Astrocyte (in vitro differentiated cells and primary cell): ENCODE results near the gene LTBP3. TPM values are rescaled to one million over a fixed set of nuclear protein-coding genes. Genes with fewer than 3 reads are reported as not detected.

Experiments
- DNase-seq: peaks from one replicate; pipeline ENCODE4 v3.0.0-alpha.2; 2010; ENCODE audit warnings: low read depth
- FAIRE-seq: peaks from 2 replicates; lab custom pipeline; 2011; peaks lifted over from hg19 to GRCh38; lab: Jason Lieb, UNC
- H2AFZ ChIP-seq: 2 replicates; pipeline ENCODE4 v1.6.0; 2012; ENCODE audit warnings: low read depth, low read length, inconsistent platforms
- H3K27ac ChIP-seq: 2 replicates; pipeline ENCODE4 v1.5.1; 2011; ENCODE audit warnings: low read depth, low read length, inconsistent platforms
- H3K27me3 ChIP-seq: 2 replicates; pipeline ENCODE4 v1.6.0; 2011; ENCODE audit warnings: low read length, inconsistent platforms; ENCODE audit not compliant: insufficient read depth
- H3K36me3 ChIP-seq: 2 replicates; pipeline ENCODE4 v1.5.1; 2011; ENCODE audit warnings: low read length, inconsistent platforms; ENCODE audit not compliant: insufficient read depth
- H3K4me1 ChIP-seq: 2 replicates; pipeline ENCODE4 v1.5.1; 2011; ENCODE audit warnings: low read length, inconsistent platforms; ENCODE audit not compliant: insufficient read depth
- H3K4me2 ChIP-seq: 2 replicates; pipeline ENCODE4 v1.6.0; 2012; ENCODE audit warnings: low read length, inconsistent platforms
- H3K4me3 ChIP-seq: 2 replicates; pipeline ENCODE4 v1.5.1; 2011; ENCODE audit warnings: low read depth, mild to moderate bottlenecking, low read length, inconsistent platforms; ENCODE audit not compliant: insufficient read depth
- H3K79me2 ChIP-seq: 2 replicates; pipeline ENCODE4 v1.6.0; 2012; ENCODE audit warnings: mild to moderate bottlenecking, low read length, inconsistent platforms; ENCODE audit not compliant: insufficient read depth
- H3K9ac ChIP-seq: 2 replicates; pipeline ENCODE4 v1.6.0; 2012; ENCODE audit warnings: mild to moderate bottlenecking, low read length, inconsistent platforms
- H3K9me3 ChIP-seq: 2 replicates; pipeline ENCODE4 v1.5.1; 2012; ENCODE audit warnings: low read depth, mild to moderate bottlenecking, low read length, inconsistent platforms; ENCODE audit not compliant: insufficient read depth
- H4K20me1 ChIP-seq: 2 replicates; pipeline ENCODE4 v1.6.0; 2012; ENCODE audit warnings: low read length, inconsistent platforms; ENCODE audit not compliant: insufficient read depth
- H3K27ac Mint-ChIP-seq: one replicate; pipeline ENCODE4 v1.8.0; 2021; ENCODE audit warnings: mild to moderate bottlenecking, mixed read lengths; ENCODE audit not compliant: unreplicated experiment
- H3K27me3 Mint-ChIP-seq: one replicate; pipeline ENCODE4 v1.8.0; 2021; ENCODE audit warnings: low read depth, mixed read lengths; ENCODE audit not compliant: unreplicated experiment
- H3K36me3 Mint-ChIP-seq: one replicate; pipeline ENCODE4 v1.8.0; 2021; ENCODE audit warnings: low read depth, mixed read lengths; ENCODE audit not compliant: unreplicated experiment
- H3K4me1 Mint-ChIP-seq: one replicate; pipeline ENCODE4 v1.8.0; 2021; ENCODE audit warnings: low read depth, mixed read lengths; ENCODE audit not compliant: unreplicated experiment
- H3K4me3 Mint-ChIP-seq: one replicate; pipeline ENCODE4 v1.8.0; 2021; ENCODE audit warnings: mild to moderate bottlenecking, moderate library complexity, mixed read lengths; ENCODE audit not compliant: unreplicated experiment
- H3K9me3 Mint-ChIP-seq: one replicate; pipeline ENCODE4 v1.8.0; 2021; ENCODE audit warnings: mild to moderate bottlenecking, mixed read lengths; ENCODE audit not compliant: unreplicated experiment
- EZH2 ChIP-seq: IDR thresholded peaks from 2 replicates; pipeline ENCODE4 v1.6.1; 2012; ENCODE audit warnings: mild to moderate bottlenecking, low read length, inconsistent platforms; ENCODE audit not compliant: insufficient read depth
- total RNA-seq: library from RNA; stranded (reverse); gene quantifications from 2 replicates; pipeline ENCODE4 v1.2.1, GENCODE V29; 2021
- TF ChIP-seq, protein P1 (sequence below): IDR thresholded peaks from 2 replicates; pipeline ENCODE4 v1.5.1; 2011; ENCODE audit warnings: low read depth, mild to moderate bottlenecking, inconsistent platforms, low read length, moderate library complexity; ENCODE audit not compliant: insufficient read depth

LTBP3 gene
- total RNA-seq, 1 donor from 2014 or later: 33.2 TPM

DNA sequence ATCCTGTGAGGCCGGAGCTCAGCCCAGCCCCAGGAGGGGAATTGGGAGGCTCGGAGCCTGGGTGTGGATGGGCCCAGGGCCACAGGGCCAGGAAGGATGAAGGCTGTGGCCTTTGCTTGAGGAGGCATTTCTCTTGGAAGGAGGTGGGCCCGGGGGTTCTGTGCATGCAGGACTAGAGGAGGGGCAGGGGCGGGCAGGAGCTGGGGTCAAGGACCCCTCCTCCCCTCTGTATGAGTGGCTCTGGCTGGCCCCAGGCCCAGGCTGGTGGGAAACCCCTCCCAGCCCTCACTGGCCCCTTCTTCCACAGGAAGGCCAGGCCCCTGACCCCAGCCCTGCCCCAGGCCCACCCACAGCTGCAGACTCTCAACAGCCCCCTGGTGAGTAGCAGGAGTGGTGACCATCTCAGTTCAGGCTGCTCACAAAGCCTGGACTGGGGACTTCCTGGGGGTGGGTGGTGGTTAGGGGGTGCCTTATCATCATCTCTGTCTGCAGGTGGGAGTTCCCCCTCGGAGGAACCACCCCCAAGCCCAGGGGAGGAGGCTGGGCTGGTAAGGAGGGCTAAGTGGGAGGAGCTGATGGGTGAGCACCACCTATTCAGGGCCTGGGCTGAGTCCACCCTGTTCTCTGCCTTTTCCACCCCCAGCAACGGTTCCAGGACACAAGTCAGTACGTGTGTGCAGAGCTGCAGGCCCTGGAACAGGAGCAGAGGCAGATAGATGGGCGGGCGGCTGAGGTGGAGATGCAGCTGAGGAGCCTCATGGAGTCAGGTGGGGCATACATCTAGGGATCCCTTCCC is 31.5 kb upstream of the LTBP3 start:
- no peak overlapping the region for H3K27ac ChIP-seq
- Mint-ChIP-seq H3K4me1 (peaks cover 6% of the 10 kb centered on the region), H3K27ac (no peak overlapping the region), H3K9me3 (no peaks in the 10 kb centered on the region), H3K27me3 (peaks cover 18% of the 10 kb centered on the region), H3K4me3 (no peak overlapping the region), H3K36me3 (no peaks in the 10 kb centered on the region)
- no peak overlapping the region for H3K9ac ChIP-seq
- H2AFZ ChIP-seq: no peak overlapping the region
- H3K4me3 ChIP-seq: no peak overlapping the region
- H4K20me1 ChIP-seq: peaks cover 20% of the 10 kb centered on the region
- H3K4me1 ChIP-seq: peaks cover 11% of the 10 kb centered on the region
- no peaks in the 10 kb centered on the region for H3K79me2 ChIP-seq
- H3K27me3 ChIP-seq: no peaks in the 10 kb centered on the region
- H3K9me3 ChIP-seq: no peaks in the 10 kb centered on the region
- H3K36me3 ChIP-seq: no peaks in the 10 kb centered on the region
- no peak for FAIRE-seq
- DNase-seq: no peak
- H3K4me2 ChIP-seq: no peak overlapping the region
- TF ChIP-seq, protein P1, sequence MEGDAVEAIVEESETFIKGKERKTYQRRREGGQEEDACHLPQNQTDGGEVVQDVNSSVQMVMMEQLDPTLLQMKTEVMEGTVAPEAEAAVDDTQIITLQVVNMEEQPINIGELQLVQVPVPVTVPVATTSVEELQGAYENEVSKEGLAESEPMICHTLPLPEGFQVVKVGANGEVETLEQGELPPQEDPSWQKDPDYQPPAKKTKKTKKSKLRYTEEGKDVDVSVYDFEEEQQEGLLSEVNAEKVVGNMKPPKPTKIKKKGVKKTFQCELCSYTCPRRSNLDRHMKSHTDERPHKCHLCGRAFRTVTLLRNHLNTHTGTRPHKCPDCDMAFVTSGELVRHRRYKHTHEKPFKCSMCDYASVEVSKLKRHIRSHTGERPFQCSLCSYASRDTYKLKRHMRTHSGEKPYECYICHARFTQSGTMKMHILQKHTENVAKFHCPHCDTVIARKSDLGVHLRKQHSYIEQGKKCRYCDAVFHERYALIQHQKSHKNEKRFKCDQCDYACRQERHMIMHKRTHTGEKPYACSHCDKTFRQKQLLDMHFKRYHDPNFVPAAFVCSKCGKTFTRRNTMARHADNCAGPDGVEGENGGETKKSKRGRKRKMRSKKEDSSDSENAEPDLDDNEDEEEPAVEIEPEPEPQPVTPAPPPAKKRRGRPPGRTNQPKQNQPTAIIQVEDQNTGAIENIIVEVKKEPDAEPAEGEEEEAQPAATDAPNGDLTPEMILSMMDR: no peak
- no peak for TF ChIP-seq EZH2

DNA sequence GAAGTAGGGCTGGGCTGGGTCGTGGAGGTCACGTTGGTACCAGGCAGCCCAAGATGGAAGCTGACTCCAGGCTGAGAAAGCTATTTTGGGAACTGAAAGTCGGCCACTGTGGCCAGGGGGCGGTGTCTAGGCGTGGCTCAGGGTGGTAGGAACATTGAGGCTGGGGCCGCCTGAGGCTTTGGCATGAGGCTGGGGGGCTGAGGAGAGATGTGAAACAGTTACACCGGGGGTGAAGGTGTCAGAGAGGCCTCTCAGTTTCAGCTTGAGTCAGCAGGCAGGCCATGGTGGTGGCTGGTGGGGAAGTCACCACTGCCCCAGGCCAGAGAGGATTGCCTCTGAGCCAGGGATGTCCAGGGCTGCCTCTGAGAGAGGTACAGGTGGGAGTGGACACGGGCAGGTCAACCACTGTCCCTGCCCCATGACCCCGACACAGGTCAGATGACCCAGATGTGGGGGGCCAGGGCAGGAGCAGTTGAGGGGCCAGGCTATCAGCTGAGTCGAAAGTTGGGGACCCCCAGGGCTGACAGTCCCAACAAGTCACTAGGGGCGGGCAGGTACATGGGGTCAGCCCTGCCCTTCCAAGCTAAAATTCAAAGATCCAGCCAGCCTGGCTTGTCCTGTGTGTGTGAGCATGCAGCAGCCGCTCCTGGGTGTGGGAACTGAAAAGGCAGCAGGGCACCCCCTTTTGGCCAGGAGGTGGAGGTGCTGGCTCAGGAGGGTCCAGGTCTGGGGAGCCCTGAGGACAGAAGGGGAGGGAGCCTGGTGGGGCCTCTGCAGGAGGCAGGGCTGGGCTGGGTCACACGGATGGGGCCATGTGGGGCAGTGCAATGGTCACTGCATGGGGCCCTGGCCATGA is 30.3 kb upstream of the LTBP3 start:
- Histone ChIP-seq H2AFZ (no peak overlapping the region), H3K79me2 (no peaks in the 10 kb centered on the region), H3K4me3 (no peak overlapping the region), H3K4me2 (no peak overlapping the region), H3K4me1 (peaks cover 11% of the 10 kb centered on the region), H3K9me3 (no peaks in the 10 kb centered on the region), H3K27ac (no peak overlapping the region), H4K20me1 (peaks cover 32% of the 10 kb centered on the region), H3K36me3 (no peaks in the 10 kb centered on the region), H3K9ac (no peak overlapping the region), H3K27me3 (peaks cover 5% of the 10 kb centered on the region)
- Mint-ChIP-seq H3K36me3 (no peaks in the 10 kb centered on the region), H3K4me3 (no peak overlapping the region), H3K27ac (no peak overlapping the region), H3K27me3 (peaks cover 28% of the 10 kb centered on the region), H3K9me3 (peaks cover 3% of the 10 kb centered on the region), H3K4me1 (peaks cover 6% of the 10 kb centered on the region)
- FAIRE-seq (no peak), DNase-seq (no peak)
- TF ChIP-seq, protein P1: peak; percentile 20
- no peak for TF ChIP-seq EZH2
